Vagina (tissue), 2 donors: ENCODE results near the gene RIPK1. TPM values are rescaled to one million over a fixed set of nuclear protein-coding genes. Genes with fewer than 3 reads are reported as not detected.
"Not testable (repeated sequence)": the region's sequence is repeated elsewhere in the genome, so short reads cannot be mapped to it uniquely, and the experiment has no call there.

Source experiments
- DNase-seq, 2 donors: peaks; one replicate each; pipeline ENCODE4 v3.0.0-alpha.2; 2017; ENCODE audit errors: extremely low spot score in 2 of 2
- H3K27ac ChIP-seq: fragments of 200-600 bp; sonication (generic); one replicate; pipeline ENCODE4 v1.5.1; 2019
- H3K27me3 ChIP-seq: fragments of 200-600 bp; sonication (generic); one replicate; pipeline ENCODE4 v1.5.1; 2019
- H3K36me3 ChIP-seq, 2 donors: fragments of 200-600 bp; sonication (generic); one replicate each; pipeline ENCODE4 v1.5.1; 2017 to 2019
- H3K4me1 ChIP-seq: fragments of 200-600 bp; sonication (generic); one replicate; pipeline ENCODE4 v1.5.1; 2019
- H3K4me3 ChIP-seq, 2 donors: fragments of 200-600 bp; sonication (generic); 1 replicate in 1 of 2; 2 replicates in 1 of 2; pipeline ENCODE4 v1.5.1; 2016 to 2019
- H3K9me3 ChIP-seq: fragments of 200-600 bp; sonication (generic); one replicate; pipeline ENCODE4 v1.5.1; 2019
- CTCF ChIP-seq, 3 experiments: fragments of 450-650 bp in 2 of 3; fragments of 200-600 bp in 1 of 3; sonication (generic) in 1 of 3; IDR thresholded peaks; one replicate each; pipeline ENCODE4 v1.5.1; 2017 to 2019; ENCODE audit warnings: antibody characterized with exemption in 3 of 3, mild to moderate bottlenecking in 2 of 3, moderate library complexity in 2 of 3
- POLR2A ChIP-seq, 2 donors: fragments of 450-650 bp; IDR thresholded peaks; one replicate each; pipeline ENCODE4 v1.6.1; 2017; ENCODE audit warnings: antibody characterized with exemption in 2 of 2, mild to moderate bottlenecking in 2 of 2, moderate library complexity in 2 of 2
- POLR2AphosphoS5 ChIP-seq, 2 donors: sonication (generic); formaldehyde crosslinking; IDR thresholded peaks; one replicate each; pipeline ENCODE4 v1.9.0; 2017; ENCODE audit warnings: antibody characterized with exemption in 2 of 2, mild to moderate bottlenecking in 2 of 2, low read depth in 1 of 2; ENCODE audit not compliant: insufficient read depth in 1 of 2
- intact Hi-C: fragments of 100-400 bp; cut with DNase I; formaldehyde crosslinking; loops from one replicate; pipeline ENCODE4 v1.15.1; 2023
- total RNA-seq: library from RNA; depleted of rRNA; stranded (reverse); fragments of >200 nt; gene quantifications from one replicate; pipeline ENCODE4 v1.2.3, GENCODE V29; 2016

RIPK1 gene
- total RNA-seq, 1 donor from 2014 or later, result 27.0 TPM

DNA sequence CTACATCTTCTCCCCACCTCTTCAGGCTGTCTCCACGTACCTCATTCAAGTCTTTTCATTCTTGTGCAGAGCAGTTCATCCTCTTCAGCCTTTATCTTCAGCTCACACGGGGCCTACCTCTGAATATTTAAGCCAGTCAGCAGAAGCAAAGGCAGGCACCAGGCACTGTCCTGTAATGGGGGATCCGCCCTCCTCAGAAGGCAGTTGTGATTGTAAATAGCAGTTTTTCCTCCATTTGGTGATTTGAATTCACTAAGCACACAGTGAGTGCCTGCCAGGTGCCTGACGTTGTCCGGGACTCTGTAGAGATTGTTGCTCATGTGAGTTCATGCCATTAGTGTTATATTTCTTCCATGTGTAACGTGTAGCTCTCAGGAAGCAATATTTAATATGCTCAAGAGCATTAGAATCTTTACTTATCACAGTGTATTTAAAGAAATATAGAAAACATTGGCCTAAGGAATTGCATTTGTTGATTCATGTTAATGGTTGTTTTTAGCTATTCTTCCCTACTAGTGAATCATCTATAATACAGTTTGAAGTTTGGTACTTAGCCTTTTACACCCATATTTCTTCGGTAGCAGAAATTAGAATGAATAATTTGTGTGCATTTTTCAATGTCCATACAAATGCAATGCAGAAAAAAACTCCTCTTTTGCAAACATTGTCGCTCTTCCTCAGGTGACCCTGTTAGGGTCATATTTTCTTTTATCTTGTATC lies 68.2 kb downstream of the RIPK1 start:
- TF ChIP-seq POLR2AphosphoS5 (IDR thresholded peaks at IDR 0.05; ENCODE audit: insufficient read depth in 1 of 2, low read depth in 1 of 2) (no peak), CTCF (IDR thresholded peaks at IDR 0.05) (no peak), POLR2A (IDR thresholded peaks at IDR 0.05) (no peak)
- Histone ChIP-seq H3K36me3 (peaks cover 0 to 42% of the 10 kb centered on the region in 2 donors), H3K4me1 (peaks cover 14% of the 10 kb centered on the region), H3K27ac (no peak overlapping the region), H3K9me3 (no peaks in the 10 kb centered on the region), H3K27me3 (no peaks in the 10 kb centered on the region), H3K4me3 (no peak overlapping the region)
- DNase-seq, result no peak
- intact Hi-C loops, result no loop called here

DNA sequence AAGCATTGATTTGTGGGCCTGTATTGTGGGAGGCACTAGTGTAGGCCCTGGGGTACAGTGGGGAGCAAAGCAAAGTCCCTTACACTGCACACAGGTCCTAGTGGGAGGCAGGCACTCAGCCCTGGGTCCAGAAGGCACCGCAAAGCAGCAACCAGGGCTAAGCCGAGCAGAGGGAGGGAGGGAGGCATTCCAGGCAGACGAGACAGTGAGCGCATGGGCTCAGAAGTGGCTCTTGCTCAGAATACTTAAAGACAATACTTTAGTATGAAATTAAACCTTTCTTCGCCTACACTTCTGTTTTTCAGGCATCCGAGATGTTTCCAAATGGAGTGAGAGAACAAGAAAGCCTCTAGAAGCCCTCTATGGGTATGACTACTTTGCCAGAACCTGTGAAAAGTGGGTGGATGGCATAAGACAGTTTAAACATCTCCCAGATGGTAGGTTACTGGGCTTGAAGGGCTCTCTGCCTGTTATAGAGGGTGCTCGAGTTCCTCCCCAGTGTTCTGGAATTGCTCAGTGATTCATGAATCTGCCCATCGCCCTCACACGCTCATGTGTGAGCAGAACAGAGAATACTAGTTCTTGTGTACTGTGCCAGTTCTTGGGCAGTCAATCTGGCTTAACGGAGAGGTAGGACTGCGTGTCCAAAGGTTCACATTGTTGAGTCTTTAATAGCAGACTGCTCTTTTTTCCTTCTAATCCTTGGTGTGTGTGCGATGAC lies 68.9 kb downstream of the RIPK1 start:
- no peaks in the 10 kb centered on the region for H3K9me3 ChIP-seq
- H3K4me1 ChIP-seq, result peaks cover 14% of the 10 kb centered on the region
- intact Hi-C loops, result no loop called here
- TF ChIP-seq POLR2A (IDR thresholded peaks at IDR 0.05), result no peak
- TF ChIP-seq POLR2AphosphoS5 (IDR thresholded peaks at IDR 0.05; ENCODE audit: insufficient read depth in 1 of 2, low read depth in 1 of 2), result no peak
- no peak for TF ChIP-seq CTCF (IDR thresholded peaks at IDR 0.05)
- peaks cover 0 to 36% of the 10 kb centered on the region in 2 donors for H3K36me3 ChIP-seq
- DNase-seq, result no peak
- H3K4me3 ChIP-seq, result no peak overlapping the region
- H3K27ac ChIP-seq, result no peak overlapping the region
- H3K27me3 ChIP-seq, result no peaks in the 10 kb centered on the region

- H3K4me3 ChIP-seq, H3K27ac ChIP-seq, DNase-seq, H3K27me3 ChIP-seq, H3K9me3 ChIP-seq, intact Hi-C loops: not testable (repeated sequence)
- peaks cover 14% of the 10 kb centered on the region for H3K4me1 ChIP-seq
- H3K36me3 ChIP-seq, result peaks cover 0 to 30% of the 10 kb centered on the region in 2 donors
Observed at GRCh38 chr6:3137873-3138272, 69.6 kb downstream of the RIPK1 start.

DNA sequence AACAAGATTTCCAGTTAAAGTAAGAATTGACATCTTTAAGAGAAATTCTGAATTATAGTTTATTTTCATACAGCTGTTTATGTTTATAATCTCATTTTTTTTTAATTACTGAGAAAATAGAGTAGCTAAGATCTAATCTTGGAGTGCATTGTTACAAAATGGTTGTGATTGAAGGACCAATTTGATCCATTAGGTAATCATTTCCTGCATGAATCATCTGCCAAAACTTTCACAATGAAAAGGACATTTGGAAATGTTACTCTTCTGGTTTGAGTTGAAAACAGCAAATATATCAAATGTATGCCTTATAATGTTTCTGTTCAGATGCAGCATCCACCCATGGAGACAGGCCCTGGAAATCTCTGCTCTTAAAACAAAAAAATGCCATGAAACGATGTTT lies 70.0 kb downstream of the RIPK1 start:
- peaks cover 0 to 33% of the 10 kb centered on the region in 2 donors for H3K36me3 ChIP-seq
- H3K4me1 ChIP-seq, result peaks cover 14% of the 10 kb centered on the region
- no peak overlapping the region for H3K4me3 ChIP-seq
- no peak for DNase-seq
- H3K27ac ChIP-seq, result peak overlapping the region; percentile 20
- no peaks in the 10 kb centered on the region for H3K9me3 ChIP-seq
- TF ChIP-seq POLR2A (IDR thresholded peaks at IDR 0.05), result no peak
- TF ChIP-seq POLR2AphosphoS5 (IDR thresholded peaks at IDR 0.05; ENCODE audit: insufficient read depth in 1 of 2, low read depth in 1 of 2), result no peak
- TF ChIP-seq CTCF (IDR thresholded peaks at IDR 0.05), result no peak
- H3K27me3 ChIP-seq, result no peaks in the 10 kb centered on the region
- intact Hi-C loops, result no loop called here

GRCh38 chr6:3139090-3139903 lies 71.0 kb downstream of the RIPK1 start:
- Histone ChIP-seq H3K27ac (peak overlapping the region; percentile 20), H3K36me3 (peaks cover 0 to 40% of the 10 kb centered on the region in 2 donors), H3K4me3 (no peak overlapping the region), H3K27me3 (no peaks in the 10 kb centered on the region), H3K9me3 (no peaks in the 10 kb centered on the region), H3K4me1 (peaks cover 14% of the 10 kb centered on the region)
- intact Hi-C loops, result no loop called here
- DNase-seq, result no peak
- TF ChIP-seq CTCF (IDR thresholded peaks at IDR 0.05) (no peak), POLR2AphosphoS5 (IDR thresholded peaks at IDR 0.05; ENCODE audit: insufficient read depth in 1 of 2, low read depth in 1 of 2) (peak; percentile 57 to 73)
